GM19397 (cell line): Measurements from ENCODE around the gene TIMP4.

Source experiments
- ATAC-seq: cut with Tn5 transposase; IDR thresholded peaks from one replicate; pipeline ENCODE4 v1.9.1; 2021; ENCODE audit warnings: mild to moderate bottlenecking, moderate library complexity; ENCODE audit not compliant: unreplicated experiment

The TIMP4 gene

GRCh38 chr3:12186046-12186445, 27.3 kb upstream of the TIMP4 start:
- no peak for ATAC-seq

GRCh38 chr3:12185172-12185710, 26.5 kb upstream of the TIMP4 start:
- ATAC-seq, result no peak

DNA sequence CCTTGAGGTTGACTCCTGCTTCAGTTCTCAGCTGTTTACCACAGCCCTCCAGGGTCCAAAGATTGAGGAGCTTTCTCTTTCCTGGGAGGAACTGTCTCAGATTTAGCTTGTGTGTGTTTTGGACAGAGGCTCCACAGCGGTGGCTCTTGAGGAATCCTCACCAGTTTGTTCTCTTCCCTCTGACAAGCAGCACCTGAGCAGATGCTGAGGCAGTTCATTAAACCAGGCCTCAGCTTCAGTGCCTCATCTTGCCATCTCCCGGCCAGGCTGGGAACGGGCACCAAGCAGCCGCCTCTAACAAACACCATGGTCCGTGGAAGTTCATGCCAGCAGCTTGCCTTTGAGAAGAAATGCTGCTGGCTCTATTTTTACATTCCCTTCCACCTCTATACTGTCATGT, 25.8 kb upstream of the TIMP4 start:
- no peak for ATAC-seq

DNA sequence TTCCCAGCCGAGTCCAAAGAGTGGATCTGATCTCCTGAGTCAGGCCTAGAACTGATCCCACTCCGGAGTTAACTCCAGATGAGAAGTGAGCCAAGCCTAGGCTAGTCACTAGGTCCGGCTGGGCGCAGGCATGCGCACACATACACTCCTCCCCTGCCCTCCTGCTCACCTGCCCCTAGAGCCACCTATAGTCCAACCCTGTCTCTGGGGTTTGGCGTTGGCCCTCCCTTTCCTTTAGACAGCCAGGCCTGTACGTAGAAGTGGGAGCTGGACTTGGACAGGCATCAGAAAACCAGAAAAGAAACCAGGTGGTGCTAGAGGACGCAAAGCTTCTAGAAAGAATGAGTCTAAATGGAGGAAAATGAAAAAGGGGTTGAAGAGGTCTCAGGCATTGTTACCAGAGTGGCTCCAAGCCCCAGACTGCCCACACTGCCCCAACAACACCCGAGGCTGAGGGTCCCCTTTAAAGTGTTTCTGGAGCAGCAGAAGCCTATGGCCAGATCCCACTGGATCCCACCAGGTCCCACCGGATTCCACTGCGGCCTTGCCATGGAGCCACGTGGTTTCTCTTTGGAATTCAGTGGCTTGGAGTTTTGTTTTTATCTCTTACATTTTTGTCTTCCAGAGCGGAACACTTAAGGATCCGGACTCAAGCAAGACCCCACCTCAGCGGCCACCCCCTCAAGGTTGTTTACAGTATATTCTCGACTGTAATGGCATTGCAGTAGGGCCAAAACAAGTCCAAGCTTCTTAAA, 24.2 kb upstream of the TIMP4 start:
- ATAC-seq, result no peak

DNA sequence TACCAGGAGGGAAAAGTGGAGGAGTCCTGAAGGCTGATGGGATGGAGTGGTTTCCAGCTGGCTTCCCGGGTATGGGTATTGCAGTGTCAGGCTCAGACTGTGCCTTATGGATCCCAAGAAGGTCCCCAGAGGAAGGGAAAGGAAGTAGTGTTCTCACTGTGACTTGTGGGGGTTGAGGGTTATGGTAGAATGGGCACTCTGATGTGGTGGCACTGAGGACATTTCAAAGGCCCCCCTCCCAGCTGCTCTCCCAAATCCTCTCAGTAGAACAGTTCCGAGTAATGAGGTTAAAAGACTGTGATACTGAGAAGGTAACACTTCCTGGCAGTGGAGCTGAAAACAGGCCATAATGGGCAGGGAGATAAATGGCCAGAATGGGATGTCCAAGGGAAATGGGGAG, 23.1 kb upstream of the TIMP4 start:
- ATAC-seq, result no peak

- no peak for ATAC-seq
Measured at GRCh38 chr3:12181301-12181700, 22.6 kb upstream of the TIMP4 start.

GRCh38 chr3:12180631-12181030, 21.9 kb upstream of the TIMP4 start:
- ATAC-seq, result no peak

- ATAC-seq, result no peak
Measured at GRCh38 chr3:12180218-12180617, 21.5 kb upstream of the TIMP4 start.

DNA sequence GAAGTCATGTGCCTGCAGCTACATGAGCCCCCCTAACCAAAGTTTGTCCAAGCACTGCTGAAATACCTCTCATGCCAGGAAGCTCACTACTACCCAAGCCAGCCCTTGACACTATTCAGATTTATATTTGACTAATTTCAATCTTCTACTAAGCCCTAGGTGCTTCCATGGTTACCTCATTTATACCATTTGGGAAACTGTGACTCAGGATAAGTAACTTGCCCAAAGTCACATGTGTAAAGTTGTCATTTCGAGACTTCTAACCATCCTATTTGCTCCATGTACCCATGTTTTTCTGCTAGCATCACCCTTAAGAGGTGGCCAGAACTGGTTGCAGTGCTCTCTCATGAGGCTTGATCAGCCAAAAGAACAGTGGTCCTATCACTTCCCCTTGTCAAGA, 20.7 kb upstream of the TIMP4 start:
- no peak for ATAC-seq

GRCh38 chr3:12178091-12178820, 19.5 kb upstream of the TIMP4 start:
- no peak for ATAC-seq

GRCh38 chr3:12177126-12177525, 18.4 kb upstream of the TIMP4 start:
- ATAC-seq, result no peak

- no peak for ATAC-seq
Measured at GRCh38 chr3:12175844-12176453, 17.2 kb upstream of the TIMP4 start.

- ATAC-seq, result no peak
Measured at GRCh38 chr3:12175137-12175593, 16.5 kb upstream of the TIMP4 start.

- ATAC-seq, result no peak
Measured at GRCh38 chr3:12170207-12170606, 11.5 kb upstream of the TIMP4 start.

- no peak for ATAC-seq
Measured at GRCh38 chr3:12165909-12166308, 7.2 kb upstream of the TIMP4 start.

GRCh38 chr3:12159227-12159601, 502 bp upstream of the TIMP4 start:
- ATAC-seq, result no peak

GRCh38 chr3:12157026-12157425, 1.7 kb downstream of the TIMP4 start:
- no peak for ATAC-seq

GRCh38 chr3:12155828-12156227, 2.9 kb downstream of the TIMP4 start:
- ATAC-seq, result no peak

DNA sequence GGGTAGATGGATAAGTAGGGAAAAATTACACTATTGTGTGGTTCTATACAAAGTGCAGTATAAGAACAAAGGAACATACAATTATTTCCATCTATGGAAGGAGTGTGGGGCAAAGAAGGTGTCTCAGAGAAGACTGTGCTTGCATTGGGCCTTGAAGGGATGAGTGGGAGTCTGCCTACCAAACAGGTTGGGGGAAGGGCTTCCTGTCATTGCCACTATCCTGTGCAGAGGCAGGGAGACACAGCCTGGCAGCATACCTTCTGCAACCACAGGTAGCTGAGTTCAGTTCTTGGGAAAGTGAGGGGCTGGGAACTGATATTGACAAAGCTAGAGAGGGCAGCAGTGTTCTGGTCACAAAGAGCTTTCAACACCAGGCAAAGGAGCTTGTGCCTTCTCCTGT, 3.4 kb downstream of the TIMP4 start:
- ATAC-seq, result no peak

- ATAC-seq, result no peak
Measured at GRCh38 chr3:12154151-12154550, 4.6 kb downstream of the TIMP4 start.

DNA sequence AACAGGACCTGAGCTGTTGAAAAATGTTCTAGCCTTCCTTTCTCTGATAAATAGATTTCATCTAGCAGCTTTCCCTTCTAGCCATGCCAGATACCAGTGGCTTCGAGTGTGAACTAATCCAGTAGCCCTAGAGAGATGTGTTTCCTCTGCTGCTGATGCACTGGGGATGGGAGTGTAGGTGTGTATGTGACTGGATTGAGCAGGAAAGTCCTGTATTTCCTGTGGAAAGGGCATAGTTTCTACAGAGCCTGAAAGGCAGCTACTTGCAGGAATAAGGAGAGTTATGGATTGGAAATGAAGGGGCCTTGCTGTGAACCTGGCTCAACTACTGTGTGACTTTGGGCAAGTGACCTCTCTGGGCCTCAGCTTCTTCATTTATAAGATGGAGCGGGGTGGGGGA, 8.6 kb downstream of the TIMP4 start:
- no peak for ATAC-seq

DNA sequence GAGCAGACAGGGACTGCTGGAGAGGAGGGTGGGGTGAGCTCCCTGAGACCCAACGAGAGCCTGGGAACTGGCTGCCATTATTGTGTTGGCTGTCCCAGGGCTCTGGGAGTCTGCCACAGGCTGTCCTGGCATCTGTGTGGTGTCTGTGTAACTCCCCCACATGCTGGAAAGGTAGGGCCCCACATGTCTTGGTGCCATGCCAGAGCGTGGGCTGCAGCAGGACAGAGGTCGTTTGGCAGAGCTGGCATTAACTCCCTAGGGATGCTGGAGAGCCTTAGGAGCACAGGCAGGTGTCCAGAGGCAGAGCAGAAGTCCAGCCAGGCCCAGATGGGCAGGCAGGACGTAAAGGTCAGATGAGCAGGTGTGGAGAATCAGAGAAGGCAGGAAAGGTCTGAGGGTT, 9.7 kb downstream of the TIMP4 start:
- ATAC-seq, result no peak
